Stimulated activated CD8-positive, alpha-beta memory T cell treated with anti-CD3 and anti-CD28 coated beads, Interleukin-15, amount 100 ng/mL, for 24 hours (primary cell): Measurements from ENCODE around the gene FEM1A.
"Not testable (repeated sequence)": the region's sequence is repeated elsewhere in the genome, so short reads cannot be mapped to it uniquely, and the experiment has no call there.

Experiments used
- DNase-seq: peaks from one replicate; pipeline ENCODE4 v3.0.0-alpha.2; 2020; ENCODE audit warnings: low read depth

Gene FEM1A

GRCh38 chr19:4775627-4776152 lies 15.8 kb upstream of the FEM1A start:
- no peak for DNase-seq

- no peak for DNase-seq
These were observed 14.9 kb upstream of the FEM1A start for GRCh38 chr19:4776436-4777211.

- not testable (repeated sequence) for DNase-seq
These were observed 13.4 kb upstream of the FEM1A start for GRCh38 chr19:4778124-4778523.

GRCh38 chr19:4780860-4781259 lies 10.7 kb upstream of the FEM1A start:
- no peak for DNase-seq

GRCh38 chr19:4781801-4782200 lies 9.7 kb upstream of the FEM1A start:
- DNase-seq: no peak

- DNase-seq: not testable (repeated sequence)
These were observed 5.0 kb upstream of the FEM1A start for GRCh38 chr19:4786412-4787016.

- not testable (repeated sequence) for DNase-seq
These were observed 708 bp downstream of the FEM1A start for GRCh38 chr19:4792019-4792865.

- not testable (repeated sequence) for DNase-seq
These were observed 1.3 kb downstream of the FEM1A start for GRCh38 chr19:4792866-4793195.

- DNase-seq: not testable (repeated sequence)
These were observed 1.7 kb downstream of the FEM1A start for GRCh38 chr19:4793278-4793677.

- no peak for DNase-seq
These were observed 3.4 kb downstream of the FEM1A start for GRCh38 chr19:4794971-4795370.

- DNase-seq: no peak
These were observed 3.9 kb downstream of the FEM1A start for GRCh38 chr19:4795400-4795799.

GRCh38 chr19:4800591-4801081 lies 9.1 kb downstream of the FEM1A start:
- no peak for DNase-seq

- DNase-seq: no peak
These were observed 9.6 kb downstream of the FEM1A start for GRCh38 chr19:4801085-4801619.

GRCh38 chr19:4802711-4803110 lies 11.2 kb downstream of the FEM1A start:
- DNase-seq: no peak

GRCh38 chr19:4803736-4804695 lies 12.5 kb downstream of the FEM1A start:
- DNase-seq: peak; percentile 33

GRCh38 chr19:4805140-4805539 lies 13.6 kb downstream of the FEM1A start:
- DNase-seq: not testable (repeated sequence)

- DNase-seq: no peak
These were observed 14.8 kb downstream of the FEM1A start for GRCh38 chr19:4806384-4806783.

GRCh38 chr19:4807188-4807587 lies 15.7 kb downstream of the FEM1A start:
- no peak for DNase-seq

GRCh38 chr19:4811328-4812131 lies 20.0 kb downstream of the FEM1A start:
- DNase-seq: peak; percentile 91
